Gastroesophageal sphincter (tissue), 3 donors: ENCODE results near the gene TFB1M.

Experiments used
- CTCF ChIP-seq, 4 experiments: fragments of 200-600 bp in 2 of 4; fragments of 450-650 bp in 2 of 4; sonication (generic) in 1 of 4; IDR thresholded peaks; one replicate each; pipeline ENCODE4 v1.5.1; 2017 to 2019; ENCODE audit warnings: antibody characterized with exemption in 4 of 4, mild to moderate bottlenecking in 2 of 4, moderate library complexity in 2 of 4
- POLR2A ChIP-seq, 2 donors: fragments of 450-650 bp; IDR thresholded peaks; one replicate each; pipeline ENCODE4 v1.6.1; 2017; ENCODE audit warnings: antibody characterized with exemption in 2 of 2, mild to moderate bottlenecking in 2 of 2, moderate library complexity in 1 of 2

- TF ChIP-seq CTCF (IDR thresholded peaks at IDR 0.05) = no peak
- no peak for TF ChIP-seq POLR2A (IDR thresholded peaks at IDR 0.05)
Measured at GRCh38 chr6:155349129-155349528, 34.8 kb upstream of the TFB1M start.
